ENCODE measurements around the gene CWC27. TPM values are rescaled to one million over a fixed set of nuclear protein-coding genes. Genes with fewer than 3 reads are reported as not detected.

The CWC27 gene
- polyA plus RNA-seq, 1 experiment: 39.5 TPM

- Histone ChIP-seq H3K9me3 (ENCODE audit: control insufficient read depth, insufficient read depth, low read length) (no peaks in the 10 kb centered on the region), H3K27me3 (ENCODE audit: control insufficient read depth, insufficient read depth, low read length) (no peaks in the 10 kb centered on the region), H3K27ac (ENCODE audit: low read depth, low read length) (no peak overlapping the region), H3K4me3 (ENCODE audit: low read depth, low read length) (no peak overlapping the region)
- TF ChIP-seq CTCF (IDR thresholded peaks at IDR 0.05; ENCODE audit: low read depth, low read length): peak; percentile 78
- POLR2A ChIA-PET: no interaction called here
- CTCF ChIA-PET: interaction anchor here (0.5 to 4.9 kb wide), 29 partner anchors 9 to 699 kb away, joined by 3 to 148 read pairs (median 4); partner anchors contain the start of genes CWC27 and SREK1IP1
- peak; percentile 67 for DNase-seq (ENCODE audit: low read depth, low spot score)
Observed at GRCh38 chr5:64784451-64785025, 15.8 kb downstream of the CWC27 start.

- TF ChIP-seq CTCF (IDR thresholded peaks at IDR 0.05; ENCODE audit: low read depth, low read length): no peak
- DNase-seq (ENCODE audit: low read depth, low spot score): no peak
- Histone ChIP-seq H3K27ac (ENCODE audit: low read depth, low read length) (no peak overlapping the region), H3K4me3 (ENCODE audit: low read depth, low read length) (no peak overlapping the region), H3K9me3 (ENCODE audit: control insufficient read depth, insufficient read depth, low read length) (no peaks in the 10 kb centered on the region), H3K27me3 (ENCODE audit: control insufficient read depth, insufficient read depth, low read length) (no peaks in the 10 kb centered on the region)
- ChIA-PET CTCF (interaction anchor here (0.9 to 4.9 kb wide), 3 partner anchors 15 to 151 kb away, joined by 4 to 84 read pairs (median 8); partner anchors contain the start of genes CWC27 and SREK1IP1), POLR2A (no interaction called here)
Observed at GRCh38 chr5:64786372-64786771, 17.6 kb downstream of the CWC27 start.

GRCh38 chr5:64788156-64788555, 19.4 kb downstream of the CWC27 start:
- DNase-seq (ENCODE audit: low read depth, low spot score): no peak
- H3K27ac ChIP-seq (ENCODE audit: low read depth, low read length): no peak overlapping the region
- H3K4me3 ChIP-seq (ENCODE audit: low read depth, low read length): no peak overlapping the region
- TF ChIP-seq CTCF (IDR thresholded peaks at IDR 0.05; ENCODE audit: low read depth, low read length): no peak
- POLR2A ChIA-PET: no interaction called here
- CTCF ChIA-PET: interaction anchor here (0.9 to 1.9 kb wide), 3 partner anchors 153 to 694 kb away, joined by 3 to 8 read pairs (median 5); partner anchors contain the start of gene ADAMTS6
- H3K27me3 ChIP-seq (ENCODE audit: control insufficient read depth, insufficient read depth, low read length): no peaks in the 10 kb centered on the region
- H3K9me3 ChIP-seq (ENCODE audit: control insufficient read depth, insufficient read depth, low read length): no peaks in the 10 kb centered on the region

GRCh38 chr5:64789457-64789856, 20.7 kb downstream of the CWC27 start:
- POLR2A ChIA-PET: no interaction called here
- no peaks in the 10 kb centered on the region for H3K27me3 ChIP-seq (ENCODE audit: control insufficient read depth, insufficient read depth, low read length)
- peak; percentile 41 for DNase-seq (ENCODE audit: low read depth, low spot score)
- CTCF ChIA-PET: interaction anchor here (0.6 kb wide), 1 partner anchor 852 kb away, joined by 4 read pairs; no protein-coding TSS in a partner anchor
- no peak overlapping the region for H3K27ac ChIP-seq (ENCODE audit: low read depth, low read length)
- H3K4me3 ChIP-seq (ENCODE audit: low read depth, low read length): no peak overlapping the region
- no peaks in the 10 kb centered on the region for H3K9me3 ChIP-seq (ENCODE audit: control insufficient read depth, insufficient read depth, low read length)
- no peak for TF ChIP-seq CTCF (IDR thresholded peaks at IDR 0.05; ENCODE audit: low read depth, low read length)

GRCh38 chr5:64790210-64790609, 21.5 kb downstream of the CWC27 start:
- ChIA-PET CTCF (no interaction called here), POLR2A (no interaction called here)
- DNase-seq (ENCODE audit: low read depth, low spot score): no peak
- TF ChIP-seq CTCF (IDR thresholded peaks at IDR 0.05; ENCODE audit: low read depth, low read length): no peak
- H3K9me3 ChIP-seq (ENCODE audit: control insufficient read depth, insufficient read depth, low read length): no peaks in the 10 kb centered on the region
- H3K4me3 ChIP-seq (ENCODE audit: low read depth, low read length): no peak overlapping the region
- no peaks in the 10 kb centered on the region for H3K27me3 ChIP-seq (ENCODE audit: control insufficient read depth, insufficient read depth, low read length)
- H3K27ac ChIP-seq (ENCODE audit: low read depth, low read length): no peak overlapping the region

Measured in AG04450 (cell line).